ENCODE measurements around the gene FMO5.
A peak's percentile ranks its signal among the peaks of the same experiment; 100 is the strongest.
"Not testable (repeated sequence)": the region's sequence is repeated elsewhere in the genome, so short reads cannot be mapped to it uniquely, and the experiment has no call there.

The FMO5 gene

GRCh38 chr1:147204080-147204479 lies 21.1 kb downstream of the FMO5 start:
- DNase-seq = peak; percentile 79

- no peak for DNase-seq
These were observed 22.6 kb downstream of the FMO5 start for GRCh38 chr1:147202576-147202975.

GRCh38 chr1:147201786-147202185 lies 23.4 kb downstream of the FMO5 start:
- no peak for DNase-seq

- no peak for DNase-seq
These were observed 23.9 kb downstream of the FMO5 start for GRCh38 chr1:147201276-147201675.

GRCh38 chr1:147197324-147197723 lies 27.8 kb downstream of the FMO5 start:
- not testable (repeated sequence) for DNase-seq

GRCh38 chr1:147189514-147189913 lies 35.6 kb downstream of the FMO5 start:
- DNase-seq = no peak

- DNase-seq = no peak
These were observed 39.7 kb downstream of the FMO5 start for GRCh38 chr1:147185432-147185831.

- DNase-seq = no peak
These were observed 47.3 kb downstream of the FMO5 start for GRCh38 chr1:147177611-147178380.

- DNase-seq = peak; percentile 93
These were observed 52.7 kb downstream of the FMO5 start, which contains the start of gene PRKAB2 for GRCh38 chr1:147172168-147173016. Gene PRKAB2 (minus strand): TSS chr1:147172470. CDS start chr1:147172144, 326 bp downstream.

GRCh38 chr1:147171399-147172167 lies 53.6 kb downstream of the FMO5 start:
- DNase-seq = no peak

- DNase-seq = no peak
These were observed 55.1 kb downstream of the FMO5 start for GRCh38 chr1:147169840-147170674.

GRCh38 chr1:147169171-147169570 lies 56.0 kb downstream of the FMO5 start:
- DNase-seq = no peak

GRCh38 chr1:147168626-147169058 lies 56.5 kb downstream of the FMO5 start:
- DNase-seq = no peak

GRCh38 chr1:147167365-147167764 lies 57.8 kb downstream of the FMO5 start:
- peak; percentile 86 for DNase-seq

- DNase-seq = no peak
These were observed 62.1 kb downstream of the FMO5 start for GRCh38 chr1:147163019-147163418.

- DNase-seq = no peak
These were observed 63.0 kb downstream of the FMO5 start for GRCh38 chr1:147162093-147162492.

GRCh38 chr1:147157116-147157515 lies 68.0 kb downstream of the FMO5 start:
- DNase-seq = not testable (repeated sequence)

- no peak for DNase-seq
These were observed 68.5 kb downstream of the FMO5 start for GRCh38 chr1:147156642-147157041.

- no peak for DNase-seq
These were observed 72.4 kb downstream of the FMO5 start for GRCh38 chr1:147152772-147153171.

GRCh38 chr1:147151244-147151643 lies 73.9 kb downstream of the FMO5 start:
- no peak for DNase-seq

GRCh38 chr1:147142886-147143285 lies 82.3 kb downstream of the FMO5 start:
- DNase-seq = no peak

Measured in MV-4-11 (cell line).